Measurements from ENCODE around the gene KCNIP4.

The KCNIP4 gene

DNA sequence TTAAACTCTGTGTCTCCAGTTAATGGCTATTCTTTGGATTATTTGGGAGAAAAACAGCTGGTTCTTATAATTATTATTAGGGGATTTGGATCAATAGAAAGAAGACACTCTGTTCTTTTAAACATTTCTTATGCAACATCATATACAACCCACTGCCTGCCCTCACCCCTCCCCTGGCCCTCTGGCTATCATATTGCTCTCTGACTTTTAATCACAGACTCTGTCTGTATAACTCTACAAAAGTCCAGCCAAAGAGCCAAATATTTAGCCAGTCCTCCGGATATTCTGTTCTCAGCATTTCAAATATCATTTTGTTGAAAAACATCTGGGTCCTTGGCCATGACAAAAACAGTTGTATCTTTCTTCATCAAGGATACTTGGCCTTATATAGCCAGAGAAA, 1267.3 kb downstream of the KCNIP4 start:
- no peak for DNase-seq (ENCODE audit: low read depth, low spot score)

DNA sequence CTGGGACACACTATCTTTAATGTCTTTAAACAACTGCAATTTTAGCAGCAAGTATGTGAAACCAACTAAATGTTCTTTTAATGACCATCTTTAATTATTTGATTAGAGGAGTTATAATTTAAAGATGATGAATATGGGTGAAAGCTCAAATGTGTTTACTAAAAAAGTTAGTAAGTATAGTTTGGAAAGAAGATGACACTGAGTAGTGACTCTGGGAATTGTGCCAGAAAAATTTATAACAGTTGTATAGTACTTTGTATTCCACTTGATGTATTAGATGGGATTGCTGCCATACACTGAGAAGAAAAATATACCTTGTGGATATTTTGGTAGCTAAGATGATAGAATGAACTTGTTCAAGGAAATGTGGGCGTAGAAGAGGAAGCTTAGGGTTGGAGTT, 1267.8 kb downstream of the KCNIP4 start:
- no peak for DNase-seq (ENCODE audit: low read depth, low spot score)

DNA sequence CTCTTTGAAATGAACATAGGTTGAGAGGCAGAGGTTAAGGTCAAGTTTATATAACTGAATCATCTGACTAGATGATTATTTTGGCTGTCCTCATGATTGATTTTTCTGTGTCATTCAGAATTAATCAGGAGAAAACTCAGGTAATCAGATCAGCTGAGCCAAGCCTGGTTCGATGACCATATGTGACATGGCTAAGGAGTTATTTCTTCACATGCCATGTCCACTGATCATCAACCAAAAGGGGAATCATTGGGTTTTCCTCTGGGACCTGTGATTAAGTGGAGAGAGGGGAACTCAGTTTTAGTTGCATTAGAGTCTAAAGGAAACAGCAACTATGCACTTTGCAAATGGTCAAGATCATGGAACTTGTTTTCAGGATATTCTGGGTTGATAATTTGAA, 1268.6 kb downstream of the KCNIP4 start:
- no peak for DNase-seq (ENCODE audit: low read depth, low spot score)
